AG04449 (cell line): ENCODE measurements around the gene CTDP1.

Experiments
- CTCF ChIA-PET: fragments of 350-600 bp; formaldehyde crosslinking; extraction: SDS; loops from one replicate; lab custom pipeline; 2021; ENCODE audit warnings: antibody characterized with exemption; lab: Yijun Ruan, JAX
- POLR2A ChIA-PET: fragments of 400-600, 350-600 bp; formaldehyde crosslinking; extraction: SDS; loops from one replicate; lab custom pipeline; 2020; ENCODE audit warnings: antibody characterized with exemption, inconsistent platforms; lab: Yijun Ruan, JAX
- DNase-seq: peaks from one replicate; pipeline ENCODE4 v3.0.0-alpha.2; 2010; ENCODE audit warnings: low read depth, low spot score
- H3K4me3 ChIP-seq: 2 replicates; pipeline ENCODE4 v1.5.1; 2011; ENCODE audit warnings: low read depth, mild to moderate bottlenecking, control low read depth, low read length
- CTCF ChIP-seq: IDR thresholded peaks from one replicate; pipeline ENCODE4 v1.5.1; 2011; ENCODE audit warnings: mild to moderate bottlenecking, moderate library complexity, low read length, control low read depth, inconsistent platforms; ENCODE audit not compliant: insufficient read depth; ENCODE audit errors: missing control alignments

Gene CTDP1

GRCh38 chr18:79679552-79680099 lies at the start of gene CTDP1:
Gene CTDP1 (plus strand): TSS chr18:79679803. CDS start chr18:79679948, 145 bp downstream.
- DNase-seq, result no peak
- CTCF ChIA-PET, result interaction anchor here (1.4 to 2.0 kb wide), 2 partner anchors 13 to 299 kb away, joined by 4 to 5 read pairs; no protein-coding TSS in a partner anchor
- no peak for TF ChIP-seq CTCF
- POLR2A ChIA-PET, result no interaction called here
- peak within 1 kb of the TSS; percentile 90 for H3K4me3 ChIP-seq

- H3K4me3 ChIP-seq, result peak overlapping the region; percentile 42
- POLR2A ChIA-PET, result no interaction called here
- DNase-seq, result no peak
- TF ChIP-seq CTCF, result no peak
- CTCF ChIA-PET, result no interaction called here
These were observed 49.1 kb upstream of the CTDP1 start for GRCh38 chr18:79630281-79631095.

GRCh38 chr18:79631096-79631507 lies 48.5 kb upstream of the CTDP1 start:
- POLR2A ChIA-PET, result no interaction called here
- no peak for DNase-seq
- TF ChIP-seq CTCF, result no peak
- H3K4me3 ChIP-seq, result no peak overlapping the region
- CTCF ChIA-PET, result no interaction called here

GRCh38 chr18:79631761-79632446 lies 47.7 kb upstream of the CTDP1 start:
- ChIA-PET CTCF (no interaction called here), POLR2A (no interaction called here)
- TF ChIP-seq CTCF, result no peak
- DNase-seq, result no peak
- H3K4me3 ChIP-seq, result no peak overlapping the region

GRCh38 chr18:79632765-79633164 lies 46.8 kb upstream of the CTDP1 start:
- DNase-seq, result no peak
- ChIA-PET POLR2A (no interaction called here), CTCF (no interaction called here)
- H3K4me3 ChIP-seq, result no peak overlapping the region
- no peak for TF ChIP-seq CTCF

- no peak for DNase-seq
- TF ChIP-seq CTCF, result no peak
- H3K4me3 ChIP-seq, result no peak overlapping the region
- POLR2A ChIA-PET, result no interaction called here
- CTCF ChIA-PET, result interaction anchor here (0.7 to 2.1 kb wide), 4 partner anchors 10 to 259 kb away, joined by 3 to 15 read pairs (median 8); no protein-coding TSS in a partner anchor
These were observed 45.4 kb upstream of the CTDP1 start for GRCh38 chr18:79634186-79634585.
